Astrocyte (in vitro differentiated cells and primary cell): Measurements from ENCODE around the gene DRC7. TPM values are rescaled to one million over a fixed set of nuclear protein-coding genes. Genes with fewer than 3 reads are reported as not detected.

Source experiments
- DNase-seq: peaks from one replicate; pipeline ENCODE4 v3.0.0-alpha.2; 2010; ENCODE audit warnings: low read depth
- FAIRE-seq: peaks from 2 replicates; lab custom pipeline; 2011; peaks lifted over from hg19 to GRCh38; lab: Jason Lieb, UNC
- H2AFZ ChIP-seq: 2 replicates; pipeline ENCODE4 v1.6.0; 2012; ENCODE audit warnings: low read depth, low read length, inconsistent platforms
- H3K27ac ChIP-seq: 2 replicates; pipeline ENCODE4 v1.5.1; 2011; ENCODE audit warnings: low read depth, low read length, inconsistent platforms
- H3K27me3 ChIP-seq: 2 replicates; pipeline ENCODE4 v1.6.0; 2011; ENCODE audit warnings: low read length, inconsistent platforms; ENCODE audit not compliant: insufficient read depth
- H3K36me3 ChIP-seq: 2 replicates; pipeline ENCODE4 v1.5.1; 2011; ENCODE audit warnings: low read length, inconsistent platforms; ENCODE audit not compliant: insufficient read depth
- H3K4me1 ChIP-seq: 2 replicates; pipeline ENCODE4 v1.5.1; 2011; ENCODE audit warnings: low read length, inconsistent platforms; ENCODE audit not compliant: insufficient read depth
- H3K4me2 ChIP-seq: 2 replicates; pipeline ENCODE4 v1.6.0; 2012; ENCODE audit warnings: low read length, inconsistent platforms
- H3K4me3 ChIP-seq: 2 replicates; pipeline ENCODE4 v1.5.1; 2011; ENCODE audit warnings: low read depth, mild to moderate bottlenecking, low read length, inconsistent platforms; ENCODE audit not compliant: insufficient read depth
- H3K79me2 ChIP-seq: 2 replicates; pipeline ENCODE4 v1.6.0; 2012; ENCODE audit warnings: mild to moderate bottlenecking, low read length, inconsistent platforms; ENCODE audit not compliant: insufficient read depth
- H3K9ac ChIP-seq: 2 replicates; pipeline ENCODE4 v1.6.0; 2012; ENCODE audit warnings: mild to moderate bottlenecking, low read length, inconsistent platforms
- H3K9me3 ChIP-seq: 2 replicates; pipeline ENCODE4 v1.5.1; 2012; ENCODE audit warnings: low read depth, mild to moderate bottlenecking, low read length, inconsistent platforms; ENCODE audit not compliant: insufficient read depth
- H4K20me1 ChIP-seq: 2 replicates; pipeline ENCODE4 v1.6.0; 2012; ENCODE audit warnings: low read length, inconsistent platforms; ENCODE audit not compliant: insufficient read depth
- H3K27ac Mint-ChIP-seq: one replicate; pipeline ENCODE4 v1.8.0; 2021; ENCODE audit warnings: mild to moderate bottlenecking, mixed read lengths; ENCODE audit not compliant: unreplicated experiment
- H3K27me3 Mint-ChIP-seq: one replicate; pipeline ENCODE4 v1.8.0; 2021; ENCODE audit warnings: low read depth, mixed read lengths; ENCODE audit not compliant: unreplicated experiment
- H3K36me3 Mint-ChIP-seq: one replicate; pipeline ENCODE4 v1.8.0; 2021; ENCODE audit warnings: low read depth, mixed read lengths; ENCODE audit not compliant: unreplicated experiment
- H3K4me1 Mint-ChIP-seq: one replicate; pipeline ENCODE4 v1.8.0; 2021; ENCODE audit warnings: low read depth, mixed read lengths; ENCODE audit not compliant: unreplicated experiment
- H3K4me3 Mint-ChIP-seq: one replicate; pipeline ENCODE4 v1.8.0; 2021; ENCODE audit warnings: mild to moderate bottlenecking, moderate library complexity, mixed read lengths; ENCODE audit not compliant: unreplicated experiment
- H3K9me3 Mint-ChIP-seq: one replicate; pipeline ENCODE4 v1.8.0; 2021; ENCODE audit warnings: mild to moderate bottlenecking, mixed read lengths; ENCODE audit not compliant: unreplicated experiment
- EZH2 ChIP-seq: IDR thresholded peaks from 2 replicates; pipeline ENCODE4 v1.6.1; 2012; ENCODE audit warnings: mild to moderate bottlenecking, low read length, inconsistent platforms; ENCODE audit not compliant: insufficient read depth
- total RNA-seq: library from RNA; stranded (reverse); gene quantifications from 2 replicates; pipeline ENCODE4 v1.2.1, GENCODE V29; 2021
- TF ChIP-seq, protein P1 (sequence below): IDR thresholded peaks from 2 replicates; pipeline ENCODE4 v1.5.1; 2011; ENCODE audit warnings: low read depth, mild to moderate bottlenecking, inconsistent platforms, low read length, moderate library complexity; ENCODE audit not compliant: insufficient read depth

Gene DRC7
- total RNA-seq, 1 donor from 2014 or later: not detected

DNA sequence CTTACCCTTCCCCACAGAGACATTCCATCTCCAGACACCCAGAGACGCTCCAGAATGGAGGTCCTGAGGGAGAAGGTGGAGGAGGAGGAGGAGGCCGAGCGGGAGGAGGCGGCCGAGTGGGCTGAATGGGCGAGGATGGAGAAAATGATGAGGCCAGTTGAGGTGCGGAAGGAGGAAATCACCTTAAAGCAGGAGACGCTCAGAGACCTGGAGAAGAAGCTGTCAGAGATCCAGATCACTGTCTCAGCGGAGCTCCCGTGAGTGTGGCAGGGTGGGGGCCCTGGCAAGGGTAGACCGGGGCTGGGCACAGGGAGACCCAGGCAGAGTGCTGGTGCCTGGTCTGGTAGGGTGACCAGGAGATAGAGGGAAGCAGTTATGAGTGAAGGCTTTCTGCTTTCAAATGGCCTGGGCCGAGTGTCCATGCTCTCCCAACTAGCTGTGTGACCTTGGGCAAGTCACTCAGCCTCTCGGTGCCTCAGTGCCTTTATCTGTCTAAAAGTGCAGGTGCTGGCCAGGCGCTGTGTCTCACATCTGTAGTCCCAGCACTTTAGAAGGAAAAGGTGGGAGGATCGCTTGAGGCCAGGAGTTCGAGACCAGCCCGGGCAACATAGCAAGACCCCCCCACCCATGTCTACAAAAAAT, 3.4 kb downstream of the DRC7 start:
- no peaks in the 10 kb centered on the region for H3K27me3 ChIP-seq
- H3K9me3 Mint-ChIP-seq: no peaks in the 10 kb centered on the region
- FAIRE-seq (no peak), DNase-seq (no peak)
- no peak overlapping the region for H3K27ac Mint-ChIP-seq
- H3K36me3 Mint-ChIP-seq: no peaks in the 10 kb centered on the region
- no peak overlapping the region for H3K27ac ChIP-seq
- H3K36me3 ChIP-seq: no peaks in the 10 kb centered on the region
- no peaks in the 10 kb centered on the region for H4K20me1 ChIP-seq
- no peaks in the 10 kb centered on the region for H3K4me1 ChIP-seq
- peaks cover 15% of the 10 kb centered on the region for H3K27me3 Mint-ChIP-seq
- TF ChIP-seq, protein P1, sequence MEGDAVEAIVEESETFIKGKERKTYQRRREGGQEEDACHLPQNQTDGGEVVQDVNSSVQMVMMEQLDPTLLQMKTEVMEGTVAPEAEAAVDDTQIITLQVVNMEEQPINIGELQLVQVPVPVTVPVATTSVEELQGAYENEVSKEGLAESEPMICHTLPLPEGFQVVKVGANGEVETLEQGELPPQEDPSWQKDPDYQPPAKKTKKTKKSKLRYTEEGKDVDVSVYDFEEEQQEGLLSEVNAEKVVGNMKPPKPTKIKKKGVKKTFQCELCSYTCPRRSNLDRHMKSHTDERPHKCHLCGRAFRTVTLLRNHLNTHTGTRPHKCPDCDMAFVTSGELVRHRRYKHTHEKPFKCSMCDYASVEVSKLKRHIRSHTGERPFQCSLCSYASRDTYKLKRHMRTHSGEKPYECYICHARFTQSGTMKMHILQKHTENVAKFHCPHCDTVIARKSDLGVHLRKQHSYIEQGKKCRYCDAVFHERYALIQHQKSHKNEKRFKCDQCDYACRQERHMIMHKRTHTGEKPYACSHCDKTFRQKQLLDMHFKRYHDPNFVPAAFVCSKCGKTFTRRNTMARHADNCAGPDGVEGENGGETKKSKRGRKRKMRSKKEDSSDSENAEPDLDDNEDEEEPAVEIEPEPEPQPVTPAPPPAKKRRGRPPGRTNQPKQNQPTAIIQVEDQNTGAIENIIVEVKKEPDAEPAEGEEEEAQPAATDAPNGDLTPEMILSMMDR: no peak
- TF ChIP-seq EZH2: no peak
- no peak overlapping the region for H2AFZ ChIP-seq
- no peak overlapping the region for H3K4me2 ChIP-seq
- H3K79me2 ChIP-seq: no peaks in the 10 kb centered on the region
- no peak overlapping the region for H3K9ac ChIP-seq
- H3K4me3 Mint-ChIP-seq: no peak overlapping the region
- H3K4me1 Mint-ChIP-seq: peaks cover 4% of the 10 kb centered on the region
- no peaks in the 10 kb centered on the region for H3K9me3 ChIP-seq
- H3K4me3 ChIP-seq: no peak overlapping the region

DNA sequence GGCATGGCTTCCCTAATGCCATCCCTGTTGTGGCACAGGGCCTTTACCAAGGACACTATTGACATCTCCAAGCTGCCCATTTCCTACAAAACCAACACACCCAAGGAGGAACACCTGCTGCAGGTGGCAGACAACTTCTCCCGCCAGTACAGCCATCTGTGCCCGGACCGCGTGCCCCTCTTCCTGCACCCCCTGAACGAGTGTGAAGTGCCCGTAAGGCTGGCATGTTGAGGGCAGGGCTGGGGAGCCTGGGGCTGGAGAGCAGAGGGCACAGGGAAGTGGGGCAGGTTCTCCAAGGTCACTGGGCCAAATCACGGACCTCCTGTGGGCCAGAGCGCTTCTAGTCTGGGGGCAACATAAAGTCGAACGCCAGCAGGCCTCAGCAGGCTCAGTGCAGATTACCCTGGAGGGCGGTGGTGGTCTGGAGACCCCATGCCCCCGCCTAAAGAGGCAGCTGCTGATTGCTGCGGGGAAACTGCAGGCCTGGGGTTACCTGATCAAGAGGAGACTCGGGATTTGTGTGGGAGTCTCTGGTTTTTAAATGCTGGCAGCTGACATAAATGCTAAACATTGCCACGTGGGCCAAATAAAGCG, 4.3 kb downstream of the DRC7 start:
- peaks cover 12% of the 10 kb centered on the region for H3K27me3 Mint-ChIP-seq
- H3K9me3 Mint-ChIP-seq: no peaks in the 10 kb centered on the region
- Histone ChIP-seq H3K36me3 (no peaks in the 10 kb centered on the region), H3K4me1 (no peaks in the 10 kb centered on the region), H4K20me1 (no peaks in the 10 kb centered on the region), H3K4me2 (no peak overlapping the region), H3K9ac (no peak overlapping the region), H3K27me3 (peaks cover under 1% of the 10 kb centered on the region), H3K27ac (no peak overlapping the region), H2AFZ (no peak overlapping the region), H3K9me3 (no peaks in the 10 kb centered on the region), H3K79me2 (no peaks in the 10 kb centered on the region), H3K4me3 (no peak overlapping the region)
- H3K27ac Mint-ChIP-seq: no peak overlapping the region
- no peak for DNase-seq
- no peaks in the 10 kb centered on the region for H3K36me3 Mint-ChIP-seq
- TF ChIP-seq, protein P1: no peak
- TF ChIP-seq EZH2: no peak
- H3K4me3 Mint-ChIP-seq: no peak overlapping the region
- FAIRE-seq: no peak
- peaks cover 4% of the 10 kb centered on the region for H3K4me1 Mint-ChIP-seq

DNA sequence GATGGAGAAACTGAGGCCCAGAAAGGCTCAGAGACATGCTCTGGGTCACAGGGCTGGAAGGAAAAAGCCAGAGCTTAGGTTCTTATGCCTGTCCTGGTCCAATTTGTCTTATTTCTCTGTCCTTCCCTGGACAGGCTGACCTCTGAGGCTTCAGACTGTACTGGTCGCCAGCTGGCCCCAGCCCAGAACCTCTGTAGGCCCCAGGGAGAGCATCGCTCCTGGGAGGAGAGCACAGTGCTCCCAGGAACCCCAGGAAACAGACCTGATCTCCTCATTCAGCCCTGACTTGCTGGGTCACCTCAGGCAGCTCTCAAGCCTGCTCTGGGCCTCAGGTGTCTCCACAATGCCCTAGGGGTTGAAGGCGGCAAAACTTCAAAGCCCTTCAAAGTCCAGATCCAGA, 4.9 kb downstream of the DRC7 start:
- H3K9ac ChIP-seq: no peak overlapping the region
- H3K36me3 ChIP-seq: no peaks in the 10 kb centered on the region
- H3K27me3 Mint-ChIP-seq: peaks cover 17% of the 10 kb centered on the region
- H3K4me3 ChIP-seq: no peak overlapping the region
- H3K4me3 Mint-ChIP-seq: no peak overlapping the region
- H3K79me2 ChIP-seq: no peaks in the 10 kb centered on the region
- no peak overlapping the region for H3K4me2 ChIP-seq
- no peak for FAIRE-seq
- H3K27me3 ChIP-seq: peaks cover 3% of the 10 kb centered on the region
- H4K20me1 ChIP-seq: no peaks in the 10 kb centered on the region
- H3K9me3 Mint-ChIP-seq: no peaks in the 10 kb centered on the region
- peaks cover 4% of the 10 kb centered on the region for H3K4me1 Mint-ChIP-seq
- H3K36me3 Mint-ChIP-seq: no peaks in the 10 kb centered on the region
- no peak overlapping the region for H2AFZ ChIP-seq
- no peak overlapping the region for H3K27ac Mint-ChIP-seq
- no peaks in the 10 kb centered on the region for H3K4me1 ChIP-seq
- no peak for DNase-seq
- TF ChIP-seq, protein P1: no peak
- no peak for TF ChIP-seq EZH2
- H3K27ac ChIP-seq: no peak overlapping the region
- no peaks in the 10 kb centered on the region for H3K9me3 ChIP-seq
